Activated T-cell treated with anti-CD3 and anti-CD28 coated beads, Interleukin-2, amount 50 U/mL, for 1 hour (primary cell): ENCODE results near the gene PLK5.
"Not testable (repeated sequence)": the region's sequence is repeated elsewhere in the genome, so short reads cannot be mapped to it uniquely, and the experiment has no call there.

Source experiments
- DNase-seq: peaks from one replicate; pipeline ENCODE4 v3.0.0-alpha.2; 2020

The PLK5 gene, protein sequence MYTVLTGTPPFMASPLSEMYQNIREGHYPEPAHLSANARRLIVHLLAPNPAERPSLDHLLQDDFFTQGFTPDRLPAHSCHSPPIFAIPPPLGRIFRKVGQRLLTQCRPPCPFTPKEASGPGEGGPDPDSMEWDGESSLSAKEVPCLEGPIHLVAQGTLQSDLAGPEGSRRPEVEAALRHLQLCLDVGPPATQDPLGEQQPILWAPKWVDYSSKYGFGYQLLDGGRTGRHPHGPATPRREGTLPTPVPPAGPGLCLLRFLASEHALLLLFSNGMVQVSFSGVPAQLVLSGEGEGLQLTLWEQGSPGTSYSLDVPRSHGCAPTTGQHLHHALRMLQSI

DNA sequence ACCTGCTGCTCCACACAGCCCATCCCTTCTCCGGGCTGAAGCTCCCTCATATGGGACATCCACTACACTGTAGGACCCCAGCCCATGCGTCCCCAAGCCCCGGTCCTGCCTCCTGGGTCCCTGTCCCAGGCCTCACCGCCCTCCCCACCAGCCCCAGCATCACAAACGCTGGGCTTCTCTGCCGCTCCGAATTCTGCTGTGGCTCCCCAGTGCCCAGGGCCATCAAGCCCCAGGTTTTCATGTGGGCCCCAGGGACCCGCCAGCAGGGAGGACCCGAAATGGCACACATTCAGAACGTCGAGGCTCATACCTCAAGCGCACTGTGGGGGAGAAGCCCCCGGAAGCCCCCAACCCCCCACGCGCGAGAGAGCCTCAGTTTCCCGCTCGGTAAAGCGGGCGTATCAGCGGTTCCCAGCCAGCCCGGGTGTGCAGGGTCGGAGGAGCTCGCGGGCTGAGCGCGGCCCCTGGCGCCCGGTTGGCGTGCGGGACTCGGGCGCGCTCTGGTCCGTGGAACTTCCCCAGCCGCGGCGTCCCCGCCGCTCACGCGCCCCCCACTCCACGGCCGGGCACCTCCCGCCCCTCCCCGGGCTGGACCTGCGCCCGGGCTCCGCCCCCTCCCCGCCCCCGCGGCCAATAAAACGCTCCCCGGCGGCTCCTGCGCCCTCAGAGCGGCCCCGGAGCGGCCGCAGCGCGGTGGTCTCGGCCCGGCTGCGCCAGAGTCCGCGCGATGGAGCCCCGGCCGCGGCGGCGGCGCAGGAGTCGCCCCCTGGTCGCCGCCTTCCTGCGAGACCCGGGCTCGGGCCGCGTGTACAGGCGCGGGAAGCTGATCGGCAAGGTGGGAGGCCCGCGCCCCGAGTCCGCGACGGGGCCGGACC is at the start of gene PLK5:
Gene PLK5, plus strand, starts transcription at position 666 of the 875 bp plus-strand sequence. CDS start 2,920 bp downstream, outside the sequence.
- no peak for DNase-seq

DNA sequence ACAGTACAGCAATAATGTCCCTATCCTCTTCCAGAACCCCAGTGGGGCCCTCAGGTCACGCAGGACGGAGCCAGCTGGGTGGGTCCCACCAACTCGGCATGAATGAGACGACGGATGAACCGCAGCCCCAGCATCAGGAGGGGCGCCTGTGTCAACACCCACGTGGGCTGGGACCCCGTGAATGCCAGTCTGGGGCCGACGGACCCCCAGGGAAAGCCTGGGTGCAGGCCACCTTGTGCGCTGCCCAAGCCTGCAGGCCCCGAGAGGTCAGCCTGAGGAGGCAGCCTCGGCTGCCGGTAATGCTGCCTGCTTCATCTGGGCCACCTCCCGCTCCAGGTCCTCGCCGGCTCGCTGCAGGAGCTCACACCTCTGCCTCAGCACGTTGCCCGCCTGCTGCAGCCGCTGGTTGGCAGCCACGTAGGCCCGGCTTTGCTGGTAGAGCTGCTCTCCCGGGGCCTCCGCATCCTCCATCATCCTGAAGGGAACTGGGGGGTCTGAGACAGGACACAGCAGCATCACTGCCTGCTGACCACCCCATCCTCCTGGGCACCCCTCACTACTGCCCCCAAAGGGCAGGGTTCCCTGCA is 49.0 kb upstream of the PLK5 start:
- DNase-seq = no peak

DNA sequence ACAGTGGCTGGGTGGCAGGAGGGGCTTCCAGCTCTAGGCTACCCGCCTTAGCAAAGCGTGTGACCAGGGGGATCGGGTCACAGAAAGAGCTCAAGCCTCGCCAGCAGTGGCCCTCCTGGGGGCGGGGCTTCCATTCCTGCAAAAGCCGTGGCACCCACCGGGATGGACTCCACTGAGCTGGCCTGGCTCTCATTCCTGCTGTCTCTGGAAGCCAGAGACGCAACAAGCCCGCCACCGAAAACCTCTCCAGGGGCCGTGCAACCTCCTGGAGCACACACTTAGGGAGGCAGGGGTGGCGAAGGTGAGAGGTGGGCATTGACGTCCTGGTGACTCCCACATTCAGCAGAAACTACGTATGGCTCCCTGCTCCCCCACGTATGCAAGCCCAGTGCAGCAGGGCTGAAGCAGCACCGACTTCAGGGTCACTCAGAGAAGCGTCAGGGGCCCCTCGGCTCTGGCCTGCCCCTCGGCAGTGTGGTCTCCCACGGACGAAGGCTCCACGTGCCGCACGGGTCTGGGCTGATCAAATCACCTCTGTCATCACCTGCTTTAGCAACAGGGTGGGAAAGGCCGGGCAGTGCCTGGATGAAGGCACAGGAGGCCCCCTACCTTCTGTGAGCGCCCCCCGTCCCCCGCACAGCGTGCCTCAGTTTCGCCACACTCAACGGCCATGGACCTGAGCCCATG is 48.0 kb upstream of the PLK5 start:
- DNase-seq = no peak

DNA sequence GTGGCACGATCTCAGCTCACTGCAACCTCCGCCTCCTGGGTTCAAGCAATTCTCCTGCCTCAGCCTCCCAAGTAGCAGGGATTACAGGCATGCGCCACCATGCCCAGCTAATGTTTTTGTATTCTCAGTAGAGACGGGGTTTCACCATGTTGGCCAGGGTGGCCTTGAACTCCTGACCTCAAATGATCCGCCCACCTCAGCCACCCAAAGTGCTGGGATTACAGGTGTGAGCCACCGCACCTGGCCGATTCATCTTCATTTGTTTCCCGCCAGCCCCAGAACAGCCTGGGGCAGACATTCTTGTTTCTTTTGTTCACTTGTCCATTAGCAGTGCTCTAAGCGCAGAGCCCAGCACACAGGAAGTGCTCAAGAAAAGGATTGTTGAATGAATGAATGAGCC is 46.8 kb upstream of the PLK5 start:
- DNase-seq = not testable (repeated sequence)

DNA sequence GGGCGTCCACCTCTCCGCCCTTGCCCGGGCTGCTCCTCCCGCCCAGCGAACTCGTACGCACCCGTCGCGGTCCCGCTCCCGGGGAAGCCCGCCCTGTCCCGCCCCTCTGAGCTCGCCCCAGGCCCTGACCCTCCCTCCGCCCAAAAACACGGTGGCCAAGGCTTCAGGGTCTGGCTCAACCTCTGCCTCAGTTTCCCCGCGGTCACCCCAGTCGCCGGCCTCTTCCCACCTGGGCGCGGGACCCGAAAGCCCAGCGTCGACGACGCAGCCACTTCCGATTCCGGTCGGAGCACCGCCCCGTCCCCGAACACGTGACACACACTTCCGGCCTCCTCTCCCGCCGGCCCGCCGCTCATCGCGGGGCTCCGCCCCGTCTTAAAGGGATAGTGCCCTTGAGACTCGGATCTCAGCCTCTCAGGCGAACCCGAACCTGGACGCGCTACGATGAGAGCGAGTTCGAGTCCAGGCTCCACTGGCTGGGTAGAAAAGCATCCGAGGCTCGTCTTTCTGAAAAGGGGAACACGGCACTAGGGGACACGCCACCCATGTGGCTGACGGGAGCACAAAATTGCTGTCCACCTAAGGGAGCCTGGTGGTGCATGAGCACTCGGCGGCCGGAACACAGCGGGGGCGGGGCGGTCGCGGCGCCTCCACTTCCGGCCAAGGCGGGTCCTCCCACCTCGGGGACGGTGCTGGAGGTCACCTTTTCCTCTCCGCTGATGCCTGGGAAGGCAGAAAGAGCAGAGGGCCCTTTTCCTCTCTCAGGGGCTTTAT is 44.8 kb upstream of the PLK5 start, which contains the start of gene C19orf25:
Gene C19orf25, minus strand, starts transcription at position 282 of the 774 bp plus-strand sequence. CDS start 312 bp downstream, outside the sequence.
- peak; percentile 89 for DNase-seq

DNA sequence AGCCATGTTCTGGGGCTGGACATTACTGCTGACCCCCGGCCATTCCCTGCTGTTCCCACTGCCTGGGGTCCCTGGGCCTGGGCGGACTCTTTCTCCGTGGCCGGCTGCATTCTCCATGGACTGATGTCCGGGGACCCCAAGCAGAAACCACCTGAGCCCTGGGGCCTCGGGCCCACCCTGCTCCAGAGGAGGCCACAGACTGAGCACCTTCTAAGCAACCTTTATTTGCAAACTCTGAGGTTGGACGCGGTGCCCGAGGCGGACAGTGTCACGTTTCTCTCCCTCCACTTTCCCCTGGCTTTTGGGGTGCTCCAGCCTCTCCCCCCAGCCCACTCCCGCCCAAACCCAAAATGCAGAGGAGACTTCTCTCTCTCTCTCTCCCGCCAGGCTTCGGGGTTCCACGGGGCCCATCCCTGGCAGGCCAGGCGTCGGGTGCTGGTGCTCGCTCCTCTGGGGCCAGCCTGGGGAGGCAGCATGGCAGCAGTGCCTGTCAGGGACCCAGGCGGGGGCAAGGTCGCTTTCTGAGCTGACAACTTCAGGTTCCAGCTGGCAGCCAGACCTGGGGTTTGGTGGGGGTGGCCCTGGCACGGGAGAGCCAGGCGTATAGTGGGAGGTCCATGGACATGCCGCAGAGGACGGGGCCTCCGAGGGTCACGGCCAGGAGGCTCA is 42.5 kb upstream of the PLK5 start:
- DNase-seq = no peak

DNA sequence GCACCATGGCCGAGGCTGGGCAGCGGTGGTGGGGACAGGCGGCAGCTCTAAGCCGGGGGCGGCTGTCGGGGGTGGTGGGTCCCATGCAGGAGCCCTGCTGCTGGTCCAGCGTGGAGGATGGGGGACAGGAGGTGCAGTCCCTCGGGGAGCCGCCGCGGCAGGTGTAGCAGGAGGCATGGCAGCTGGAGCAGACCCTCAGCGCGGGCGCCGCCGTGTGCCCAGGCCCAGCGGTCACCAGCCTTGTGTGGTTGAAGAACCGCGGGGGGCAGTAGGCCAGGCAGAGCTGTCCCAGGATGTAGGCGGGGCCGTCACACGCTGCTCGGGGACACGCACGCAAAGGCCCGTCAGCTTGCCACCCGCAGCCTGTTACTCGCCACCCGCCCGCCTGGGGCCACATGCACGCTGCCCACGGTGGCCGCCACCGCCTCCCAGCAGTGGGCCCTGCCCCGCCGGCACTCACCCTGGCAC is 42.0 kb upstream of the PLK5 start:
- DNase-seq = no peak

DNA sequence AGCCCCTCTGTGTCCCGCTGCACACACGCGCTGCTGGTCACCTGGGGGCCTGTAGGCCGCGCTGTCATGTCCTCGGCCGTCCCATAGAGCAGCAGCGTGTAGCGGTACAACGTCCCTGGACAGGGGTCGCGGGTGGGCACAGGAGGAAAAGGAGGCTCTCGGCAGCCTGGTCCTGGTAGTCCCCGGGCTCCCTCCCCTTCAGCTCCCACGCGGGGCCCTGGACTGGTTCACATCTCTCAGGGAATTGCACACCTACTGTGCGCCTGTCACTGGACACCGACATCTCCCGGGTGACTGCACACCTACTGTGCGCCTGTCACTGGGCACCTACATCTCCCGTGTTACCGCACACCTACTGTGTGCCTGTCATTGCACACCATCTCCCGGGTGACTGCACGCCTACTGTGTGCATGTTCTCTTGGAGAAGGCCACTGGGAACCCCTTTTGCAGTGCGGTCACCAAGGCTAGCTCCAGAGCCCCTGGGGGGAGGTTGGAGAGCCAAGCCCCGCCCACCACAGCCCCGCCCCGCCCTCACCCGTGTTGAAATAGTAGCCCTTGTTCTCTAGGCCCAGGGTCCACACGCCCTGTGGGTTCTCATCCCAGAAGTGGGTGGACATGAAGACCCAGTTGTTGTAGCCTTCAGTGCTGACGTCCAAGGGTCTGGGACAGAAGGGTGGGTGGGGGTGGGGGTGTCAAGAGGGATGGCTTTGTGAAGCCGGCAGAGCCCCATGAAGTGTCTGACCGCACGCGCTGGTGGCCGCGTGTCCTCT is 41.3 kb upstream of the PLK5 start:
- no peak for DNase-seq

DNA sequence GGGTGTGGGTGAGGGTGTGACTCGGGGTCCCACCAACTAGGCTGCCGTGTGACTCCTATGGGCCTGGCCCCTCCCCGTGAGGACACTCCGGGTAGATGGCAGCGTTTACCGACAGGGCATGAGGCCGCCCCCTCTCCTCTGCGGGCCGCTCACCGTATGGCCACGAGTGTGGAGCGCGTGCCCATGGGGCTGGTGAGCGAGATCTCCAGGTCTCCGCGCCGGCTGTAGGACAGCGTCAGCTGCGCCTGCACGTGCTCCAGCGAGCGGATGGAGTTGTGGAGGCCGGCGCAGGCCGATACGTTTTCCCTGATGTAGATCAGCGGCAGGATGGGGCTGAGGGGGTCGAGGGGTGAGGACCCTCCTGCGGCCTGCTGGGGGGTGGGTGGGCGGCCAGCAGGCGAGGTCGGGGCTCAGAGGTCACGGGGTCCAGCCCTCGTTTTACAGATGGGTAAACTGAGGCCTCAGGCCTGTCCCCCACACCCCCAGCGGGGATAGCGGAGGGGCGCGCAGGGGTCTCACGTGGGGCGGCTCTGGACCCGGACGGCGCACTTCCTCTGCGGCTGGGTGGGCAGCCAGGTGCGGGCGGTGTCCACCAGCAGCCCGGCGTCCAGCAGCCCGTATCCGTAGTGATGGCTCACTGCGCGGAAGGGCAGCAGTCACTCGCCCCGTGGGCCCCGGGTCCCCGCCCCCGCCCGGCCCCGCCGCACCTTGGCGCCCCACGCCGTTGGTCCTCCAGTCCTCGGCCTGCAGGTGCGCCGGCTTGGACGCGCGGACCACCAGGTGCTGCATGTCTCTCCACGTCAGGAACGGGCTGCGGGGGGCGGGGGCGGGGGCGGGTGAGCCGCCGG is 40.5 kb upstream of the PLK5 start:
- DNase-seq = no peak

DNA sequence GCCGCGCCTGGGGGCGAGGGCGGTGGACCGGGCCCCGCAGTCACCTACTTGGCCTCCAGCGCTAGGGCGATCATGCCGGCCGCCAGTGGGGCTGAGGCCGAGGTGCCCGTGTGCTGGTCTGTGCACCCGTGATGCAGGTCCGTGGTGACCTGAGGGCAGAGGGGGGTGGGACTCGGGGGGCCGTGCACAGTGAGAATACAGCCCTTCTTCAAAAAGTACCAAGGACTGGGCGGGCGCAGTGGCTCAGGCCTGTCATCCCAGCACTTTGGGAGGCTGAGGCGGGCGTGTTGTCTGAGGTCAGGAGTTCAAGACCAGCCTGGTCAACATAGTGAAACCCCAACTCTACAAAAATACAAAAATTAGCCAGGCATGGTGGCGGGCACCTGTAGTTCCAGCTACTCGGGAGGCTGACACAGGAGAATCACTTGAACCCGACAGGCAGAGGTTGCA is 39.9 kb upstream of the PLK5 start:
- no peak for DNase-seq

DNA sequence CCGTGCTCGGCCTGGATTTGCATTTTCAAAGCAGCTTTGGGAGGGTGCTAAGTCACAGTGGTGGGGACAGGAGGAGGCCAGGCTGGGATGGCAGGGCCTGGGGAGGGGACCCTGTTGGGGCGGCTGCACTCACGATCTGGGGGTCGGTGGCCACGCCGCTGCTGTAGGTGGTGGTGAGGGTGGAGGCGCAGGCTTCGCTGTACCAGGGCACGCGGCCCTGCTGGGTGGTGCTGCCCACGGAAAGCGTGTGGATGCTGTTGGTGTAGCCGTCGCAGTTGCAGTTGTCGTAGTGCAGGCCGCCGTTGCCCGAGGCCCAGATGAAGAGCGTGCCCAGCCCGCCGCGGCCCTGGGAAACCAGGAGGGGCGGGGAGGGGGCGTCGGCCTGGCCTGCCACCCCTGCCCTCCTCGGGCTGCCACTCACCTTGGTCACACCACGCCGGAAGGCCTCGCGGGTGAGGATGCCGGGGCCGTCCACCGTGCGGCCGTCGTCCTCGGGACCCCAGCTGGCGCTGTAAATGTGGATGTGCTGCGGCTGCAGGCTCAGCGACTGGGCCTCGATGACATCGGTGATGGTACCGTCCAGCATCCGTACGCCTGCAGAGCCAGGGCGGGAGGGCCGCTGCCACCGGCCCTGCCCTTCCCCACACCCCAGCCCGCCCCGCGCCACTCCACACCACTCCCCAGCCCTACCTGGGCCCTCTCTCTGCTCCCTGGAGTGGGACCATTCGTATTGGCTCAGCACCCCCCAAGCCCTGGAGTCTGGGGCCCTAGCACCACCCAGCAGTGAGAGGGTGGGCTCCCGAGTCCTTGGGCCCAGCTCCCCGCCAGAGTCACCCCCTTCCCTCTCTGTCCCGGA is 36.9 kb upstream of the PLK5 start:
- DNase-seq = no peak

DNA sequence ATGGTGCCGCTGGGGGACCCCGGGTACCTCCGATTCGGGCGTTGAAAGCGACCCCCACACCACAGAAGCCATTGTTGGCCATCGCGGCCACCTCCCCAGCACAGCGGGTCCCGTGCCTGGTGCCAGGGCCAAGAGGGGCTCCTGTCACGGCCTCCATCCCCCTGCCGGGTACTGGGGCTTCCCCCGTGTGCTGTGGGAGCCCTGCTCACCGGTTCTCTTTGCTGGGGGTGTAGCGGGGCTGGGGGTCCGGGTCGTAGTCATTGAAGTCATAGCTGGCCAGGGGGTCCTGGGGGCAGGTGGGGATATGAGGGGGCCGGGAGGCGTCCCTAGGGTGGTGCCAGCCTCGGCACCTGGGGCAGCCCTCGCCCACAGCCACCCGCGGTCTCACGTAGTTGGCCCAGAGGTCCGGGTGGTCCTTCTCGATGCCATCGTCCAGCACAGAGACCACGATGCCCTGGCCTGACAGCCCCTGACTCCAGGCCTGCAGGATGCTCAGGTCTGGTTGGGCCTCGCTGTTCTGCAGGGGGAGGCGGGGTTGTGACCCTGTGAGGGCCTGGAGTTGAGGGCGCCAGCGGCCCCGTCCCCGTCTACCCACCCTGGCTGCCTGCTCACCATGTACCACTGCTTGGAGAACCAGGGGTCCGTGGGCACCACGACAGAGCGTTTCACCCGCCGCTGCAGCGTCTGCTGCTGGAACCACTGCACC is 36.1 kb upstream of the PLK5 start:
- no peak for DNase-seq

DNA sequence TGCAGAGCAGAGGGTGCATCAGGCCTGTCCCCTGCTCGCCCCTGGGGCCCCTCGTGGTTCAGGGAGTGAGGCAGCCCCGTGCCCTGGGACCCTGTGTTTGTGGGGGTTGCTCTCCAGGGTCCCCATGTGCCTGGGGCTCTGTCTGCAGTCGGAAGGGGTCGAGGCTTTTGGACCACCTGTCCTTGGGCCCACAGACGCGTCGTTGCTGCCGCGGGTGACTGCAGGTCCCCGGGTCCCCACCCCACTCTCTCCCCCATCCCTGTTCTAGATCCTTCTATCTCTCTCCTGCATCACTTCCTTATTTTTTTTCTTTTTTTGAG is 35.6 kb upstream of the PLK5 start:
- DNase-seq = no peak

DNA sequence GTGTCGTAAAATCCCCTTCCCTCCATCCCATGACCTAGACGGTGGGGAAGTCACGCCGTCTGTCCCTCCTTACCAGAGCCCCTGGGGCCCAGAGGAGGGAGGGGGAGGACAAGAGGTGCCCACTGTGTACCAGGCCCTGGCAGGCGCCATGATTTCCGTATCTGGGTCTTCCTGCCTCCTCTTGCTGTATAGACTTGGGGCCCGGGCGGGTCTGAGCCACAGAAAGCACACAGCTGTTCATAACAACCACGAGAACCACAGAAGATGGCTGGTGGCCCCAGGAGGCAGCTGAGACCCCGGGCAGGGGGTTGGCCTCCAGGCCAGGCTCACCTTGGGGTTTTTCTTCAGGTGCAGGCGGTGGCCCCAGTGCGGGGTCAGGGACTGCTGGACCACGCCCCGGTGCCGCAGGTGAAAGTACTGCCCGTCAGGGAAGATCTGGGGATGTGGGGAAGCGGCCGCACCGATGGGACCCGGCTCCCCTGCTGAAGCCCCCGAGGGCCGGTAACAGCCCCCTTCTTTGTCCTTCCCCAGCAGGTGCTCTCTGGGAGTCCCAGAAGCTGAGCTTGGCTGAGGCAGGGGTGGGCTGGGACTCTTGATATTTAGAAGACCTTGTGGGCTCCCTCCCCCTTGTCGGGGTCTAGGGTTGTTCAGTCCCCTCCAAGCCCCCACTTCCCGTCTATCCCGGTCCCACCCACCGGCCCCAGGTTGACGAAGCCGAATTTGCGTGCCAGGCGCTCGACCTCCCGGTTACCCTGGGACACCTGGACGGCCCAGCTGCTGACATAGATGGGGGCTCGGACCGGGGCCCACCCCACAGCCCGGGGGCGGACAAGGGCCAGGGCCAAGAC is 34.2 kb upstream of the PLK5 start:
- DNase-seq = no peak

DNA sequence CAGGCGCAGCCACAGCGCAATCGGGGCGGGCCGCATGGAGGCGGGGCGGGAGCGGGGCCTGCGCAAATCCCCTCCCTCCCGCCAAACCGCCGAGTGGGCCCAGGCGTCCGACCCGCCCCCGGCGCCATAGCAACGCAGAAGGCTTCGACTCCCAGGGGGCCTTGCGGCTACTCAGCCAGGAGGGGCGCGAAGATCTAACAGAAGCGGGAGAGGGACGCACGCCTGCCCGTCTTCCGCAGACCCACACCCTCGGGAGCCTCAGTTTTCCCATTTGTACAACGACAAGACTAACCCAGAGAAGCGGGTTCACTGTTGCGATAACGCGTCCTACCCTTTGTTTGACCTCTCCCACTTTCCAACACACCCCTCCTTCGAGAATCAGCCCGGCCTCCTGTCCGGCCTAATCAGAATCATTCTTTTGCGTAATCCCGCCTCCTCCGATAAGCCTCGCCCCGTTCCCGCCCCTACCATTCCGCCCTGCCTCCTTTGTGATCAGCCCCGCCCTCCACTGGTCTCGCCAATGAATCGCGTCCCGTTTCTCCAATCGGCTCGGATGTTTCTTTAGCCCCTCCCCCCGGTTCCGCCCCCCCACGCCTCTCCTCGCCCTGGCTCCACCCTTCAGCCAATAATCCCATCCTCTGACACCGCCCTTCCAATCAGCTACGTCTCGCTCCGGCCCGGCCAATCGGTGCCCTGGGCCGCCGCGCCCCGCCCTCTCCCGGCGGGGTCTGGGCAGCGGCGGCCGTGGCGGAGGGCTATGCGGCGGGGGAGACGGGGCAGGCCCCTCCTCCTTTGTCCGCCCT is 33.4 kb upstream of the PLK5 start, which contains the start of gene PCSK4:
Gene PCSK4, minus strand, starts transcription at position 40 of the 803 bp plus-strand sequence. Its CDS starts 4 bp downstream, at position 36.
- DNase-seq = peak; percentile 98
